HCT116 (cell line): ENCODE data around the gene SPINK13. TPM values are rescaled to one million over a fixed set of nuclear protein-coding genes. Genes with fewer than 3 reads are reported as not detected.

ENCODE experiments used
- ATAC-seq: fragments of 200-7000 bp; cut with Tn5 transposase; 2 replicates; pipeline ENCODE4 v1.9.1; 2020; ENCODE audit warnings: mild to moderate bottlenecking, moderate library complexity
- Bru-seq: library from RNA; stranded (reverse); fragments of 400-500 nt; gene quantifications from one replicate; lab custom pipeline; 2021; lab: Mats Ljungman, UMichigan
- BruChase-seq, 2 experiments: library from RNA; stranded (reverse); fragments of 400-500 nt; gene quantifications; one replicate each; lab custom pipeline; 2021; lab: Mats Ljungman, UMichigan
- BruUV-seq: library from RNA; stranded (reverse); fragments of 400-500 nt; replicated peaks from 2 replicates; lab custom pipeline; 2021; lab: Mats Ljungman, UMichigan
- CTCF ChIA-PET: fragments of 300-600 bp; sonication (Branson Sonifier 250); formaldehyde crosslinking; loops from one replicate; lab custom pipeline; 2021; ENCODE audit warnings: antibody characterized with exemption; lab: Charles Lee
- POLR2A ChIA-PET: fragments of 300-600, 350-600 bp; sonication (Branson Sonifier 250); formaldehyde crosslinking; loops from one replicate; lab custom pipeline; 2021; ENCODE audit warnings: antibody characterized with exemption; lab: Charles Lee
- RAD21 ChIA-PET, 2 experiments: fragments of 300-600 bp; sonication (Branson Sonifier 250); formaldehyde crosslinking; loops; one replicate each; lab custom pipeline; 2023; ENCODE audit warnings: low total read pairs in 2 of 2; ENCODE audit not compliant: uncharacterized antibody in 2 of 2, unreplicated experiment in 2 of 2, low non-redundant PET in 1 of 2; lab: Charles Lee
- DNase-seq: peaks from one replicate; pipeline ENCODE4 v3.0.0-alpha.2; 2010; ENCODE audit warnings: low read depth, low spot score
- H2AFZ ChIP-seq: fragments of 200-600 bp; shearing (Covaris generic), sonication (generic); 2 replicates; pipeline ENCODE4 v1.6.1; 2017; ENCODE audit warnings: low read depth, mixed run types, mixed read lengths, antibody characterized with exemption, low read length; ENCODE audit not compliant: poor library complexity, severe bottlenecking
- H3K27ac ChIP-seq: 2 replicates; pipeline ENCODE4 v1.5.1; 2012; ENCODE audit warnings: low read depth, low read length
- H3K27me3 ChIP-seq: fragments of 200-600 bp; sonication (generic); 2 replicates; pipeline ENCODE4 v1.6.1; 2016; ENCODE audit warnings: mixed run types, low read length, mixed read lengths; ENCODE audit not compliant: insufficient read depth
- H3K36me3 ChIP-seq, 2 experiments: fragments of 200-500 bp in 1 of 2; fragments of 200-600 bp in 1 of 2; sonication (Bioruptor generic) in 1 of 2; sonication (generic) in 1 of 2; 2 replicates each; pipeline versions ENCODE4 v1.5.1 to v1.6.1; 2014 to 2016; ENCODE audit warnings: low read length in 2 of 2, inconsistent platforms in 1 of 2, mixed read lengths in 1 of 2, mixed run types in 1 of 2; ENCODE audit not compliant: insufficient read depth in 2 of 2, control insufficient read depth in 1 of 2
- H3K4me1 ChIP-seq, 2 experiments: fragments of 200-600 bp in 1 of 2; sonication (generic) in 1 of 2; 2 replicates each; pipeline versions ENCODE4 v1.5.1 to v1.6.1; 2012 to 2017; ENCODE audit warnings: low read length in 2 of 2, inconsistent platforms in 1 of 2, mild to moderate bottlenecking in 1 of 2, mixed read lengths in 1 of 2, mixed run types in 1 of 2, moderate library complexity in 1 of 2; ENCODE audit not compliant: insufficient read depth in 2 of 2, control insufficient read depth in 1 of 2
- H3K4me2 ChIP-seq: fragments of 200-600 bp; sonication (generic); 2 replicates; pipeline ENCODE4 v1.6.1; 2017; ENCODE audit warnings: mixed run types, low read length, mixed read lengths
- H3K4me3 ChIP-seq, 2 experiments: fragments of 200-600 bp in 1 of 2; sonication (generic) in 1 of 2; replicated peaks in 1 of 2; 2 replicates each; pipeline ENCODE4 v1.5.1; 2011 to 2016; ENCODE audit warnings: low read length in 2 of 2, control low read depth in 1 of 2, low read depth in 1 of 2, mild to moderate bottlenecking in 1 of 2, mixed read lengths in 1 of 2, mixed run types in 1 of 2
- H3K79me2 ChIP-seq: fragments of 200-600 bp; sonication (generic); 2 replicates; pipeline ENCODE4 v1.6.1; 2017; ENCODE audit warnings: mild to moderate bottlenecking, mixed run types, low read length, moderate library complexity, mixed read lengths; ENCODE audit not compliant: insufficient read depth
- H3K9ac ChIP-seq: fragments of 200-600 bp; sonication (generic); 2 replicates; pipeline ENCODE4 v1.6.1; 2016; ENCODE audit warnings: low read length, mixed read lengths
- H3K9me2 ChIP-seq: fragments of 200-600 bp; sonication (generic), shearing (Covaris generic); 2 replicates; pipeline ENCODE4 v1.6.1; 2017; ENCODE audit warnings: mixed run types, mild to moderate bottlenecking, moderate library complexity; ENCODE audit not compliant: insufficient read depth
- H3K9me3 ChIP-seq, 2 experiments: fragments of 200-500 bp in 1 of 2; fragments of 200-600 bp in 1 of 2; sonication (Bioruptor generic) in 1 of 2; sonication (generic) in 1 of 2; 2 replicates each; pipeline ENCODE4 v1.6.1; 2014 to 2017; ENCODE audit warnings: low read length in 2 of 2, mixed read lengths in 2 of 2, inconsistent platforms in 1 of 2, low read depth in 1 of 2, mild to moderate bottlenecking in 1 of 2, mixed run types in 1 of 2, moderate library complexity in 1 of 2; ENCODE audit not compliant: control insufficient read depth in 1 of 2, insufficient read depth in 1 of 2
- H4K20me1 ChIP-seq: fragments of 200-600 bp; sonication (generic), shearing (Covaris generic); 2 replicates; pipeline ENCODE4 v1.6.1; 2017; ENCODE audit warnings: mixed run types, mild to moderate bottlenecking, moderate library complexity; ENCODE audit not compliant: insufficient read depth
- CBX3 ChIP-seq: IDR thresholded peaks from 2 replicates; pipeline ENCODE4 v1.6.1; 2012; ENCODE audit warnings: low read depth
- CEBPB ChIP-seq: IDR thresholded peaks from 2 replicates; pipeline ENCODE4 v1.6.1; 2012; ENCODE audit warnings: low read depth
- EZH2 ChIP-seq: fragments of 200-600 bp; sonication (generic); IDR thresholded peaks from 2 replicates; pipeline ENCODE4 v1.6.1; 2017; ENCODE audit warnings: antibody characterized with exemption, mixed run types
- EZH2phosphoT487 ChIP-seq: fragments of 200-600 bp; IDR thresholded peaks from 2 replicates; pipeline ENCODE4 v1.6.1; 2018; ENCODE audit warnings: antibody characterized with exemption, borderline replicate concordance
- FOSL1 ChIP-seq: IDR thresholded peaks from 2 replicates; pipeline ENCODE4 v1.6.1; 2012; ENCODE audit warnings: low read depth
- JUND ChIP-seq: IDR thresholded peaks from 2 replicates; pipeline ENCODE4 v1.6.1; 2012
- MAX ChIP-seq: IDR thresholded peaks from 2 replicates; pipeline ENCODE4 v1.6.1; 2012
- POLR2AphosphoS5 ChIP-seq: IDR thresholded peaks from 2 replicates; pipeline ENCODE4 v1.6.1; 2011; ENCODE audit warnings: mild to moderate bottlenecking, low read depth, low read length, moderate library complexity
- RAD21 ChIP-seq: IDR thresholded peaks from 2 replicates; pipeline ENCODE4 v1.6.1; 2012; ENCODE audit warnings: low read depth, mild to moderate bottlenecking
- SIN3A ChIP-seq: IDR thresholded peaks from 2 replicates; pipeline ENCODE4 v1.6.1; 2012; ENCODE audit warnings: low read depth
- SP1 ChIP-seq: IDR thresholded peaks from 2 replicates; pipeline ENCODE4 v1.6.1; 2012; ENCODE audit warnings: low read depth
- SRF ChIP-seq: IDR thresholded peaks from 2 replicates; pipeline ENCODE4 v1.6.1; 2012; ENCODE audit warnings: low read depth
- TCF7L2 ChIP-seq: IDR thresholded peaks from 2 replicates; pipeline ENCODE4 v1.7.0; 2011; ENCODE audit warnings: borderline replicate concordance, inconsistent platforms; ENCODE audit not compliant: insufficient read depth, insufficient read length; ENCODE audit errors: extremely low read depth
- YY1 ChIP-seq: IDR thresholded peaks from 2 replicates; pipeline ENCODE4 v1.6.1; 2011; ENCODE audit warnings: low read length, low read depth, moderate library complexity, mild to moderate bottlenecking; ENCODE audit not compliant: insufficient replicate concordance; ENCODE audit errors: extremely low read depth
- ZBTB33 ChIP-seq: IDR thresholded peaks from 2 replicates; pipeline ENCODE4 v1.6.1; 2011; ENCODE audit warnings: mild to moderate bottlenecking, low read length, moderate library complexity; ENCODE audit not compliant: insufficient replicate concordance; ENCODE audit errors: extremely low read depth
- ZFX ChIP-seq: fragments of 450-650 bp; IDR thresholded peaks from 2 replicates; pipeline ENCODE4 v1.6.1; 2017
- ZNF274 ChIP-seq: fragments of 200-500 bp; sonication (Bioruptor generic); IDR thresholded peaks from 2 replicates; pipeline ENCODE4 v1.6.1; 2014; ENCODE audit warnings: mild to moderate bottlenecking, low read depth, low read length, inconsistent platforms
- intact Hi-C: fragments of 100-400 bp; cut with micrococcal nuclease; formaldehyde crosslinking; loops from 2 replicates; pipeline ENCODE4 v1.10.0; 2022
- long read RNA-seq: library from polyadenylated mRNA; unstranded; transcript quantifications from one replicate; pipeline ENCODE4 v2.0.0, GENCODE V29; 2021; ENCODE audit not compliant: unreplicated experiment
- polyA plus RNA-seq: library from polyadenylated mRNA; unstranded; fragments of >200 nt; gene quantifications from 2 replicates; pipeline ENCODE4 v1.2.1, GENCODE V29; 2012; ENCODE audit warnings: missing spikeins
- total RNA-seq: library from RNA; stranded (reverse); gene quantifications from one replicate; pipeline ENCODE4 v1.2.1, GENCODE V29; 2021; ENCODE audit not compliant: unreplicated experiment

SPINK13 gene
- total RNA-seq (not detected), Bru-seq, nascent RNA (percentile 16 among the genes with signal in this experiment), BruChase-seq, experiment 1, labeled RNA remaining after a 6-hour chase (percentile 12 among the genes with signal in this experiment), BruChase-seq, experiment 2, labeled RNA remaining after a 2-hour chase (percentile 14 among the genes with signal in this experiment)
- 0.05 TPM in 1 of 2 replicates, not detected in the other for polyA plus RNA-seq
- long read RNA-seq = 0 reads

- intact Hi-C loops = no loop called here
- Histone ChIP-seq H3K4me2 (peak within 1 kb of the TSS; percentile 50), H3K27ac (no peak within 1 kb of the TSS), H3K36me3 (no peaks in the 10 kb centered on the region), H3K9ac (no peak within 1 kb of the TSS), H3K4me3 (no peak within 1 kb of the TSS), H2AFZ (peak within 1 kb of the TSS; percentile 87), H3K9me2 (no peaks in the 10 kb centered on the region), H3K4me1 (peaks cover 0 to 7% of the 10 kb centered on the region in 2 experiments; a peak in 2 of 4 replicates), H3K79me2 (no peaks in the 10 kb centered on the region), H3K27me3 (no peaks in the 10 kb centered on the region), H3K9me3 (no peaks in the 10 kb centered on the region), H4K20me1 (no peaks in the 10 kb centered on the region)
- DNase-seq (peak; percentile 26), ATAC-seq (peak; percentile 78)
- RAD21 ChIA-PET = no interaction called here
- BruUV-seq = no TSS peak
- TF ChIP-seq EZH2 (no peak), CBX3 (peak; percentile 44; the same call in 1 of the 2 replicates), SRF (no peak), ZBTB33 (no peak), CEBPB (no peak), EZH2phosphoT487 (no peak), JUND (peak; percentile 64), ZNF274 (no peak), SP1 (no peak), YY1 (no peak), RAD21 (no peak), TCF7L2 (peak; percentile 42), POLR2AphosphoS5 (no peak), FOSL1 (peak; percentile 39; the same call in 1 of the 2 replicates), MAX (no peak), SIN3A (no peak), ZFX (no peak)
- POLR2A ChIA-PET = no interaction called here
- CTCF ChIA-PET = interaction anchor here (1.8 kb wide), 1 partner anchor 463 kb away, joined by 4 read pairs; no protein-coding TSS in a partner anchor
Measured at GRCh38 chr5:148268566-148268965, at the start of gene SPINK13. Gene SPINK13 (plus strand): TSS chr5:148268794. CDS start chr5:148270073, 1,279 bp downstream.
